22Rv1 (cell line): ENCODE data around the gene SPDYC.

Experiments
- H3K27ac ChIP-seq: fragments of 450-650 bp; 2 replicates; pipeline ENCODE4 v1.5.1; 2017
- ZFX ChIP-seq: fragments of 450-650 bp; IDR thresholded peaks from 2 replicates; pipeline ENCODE4 v1.6.1; 2017; ENCODE audit warnings: antibody characterized with exemption, borderline replicate concordance
- TF ChIP-seq, protein P1 (sequence below): fragments of 450-650 bp; IDR thresholded peaks from 2 replicates; pipeline ENCODE4 v1.5.1; 2017; ENCODE audit warnings: mild to moderate bottlenecking

The SPDYC gene

DNA sequence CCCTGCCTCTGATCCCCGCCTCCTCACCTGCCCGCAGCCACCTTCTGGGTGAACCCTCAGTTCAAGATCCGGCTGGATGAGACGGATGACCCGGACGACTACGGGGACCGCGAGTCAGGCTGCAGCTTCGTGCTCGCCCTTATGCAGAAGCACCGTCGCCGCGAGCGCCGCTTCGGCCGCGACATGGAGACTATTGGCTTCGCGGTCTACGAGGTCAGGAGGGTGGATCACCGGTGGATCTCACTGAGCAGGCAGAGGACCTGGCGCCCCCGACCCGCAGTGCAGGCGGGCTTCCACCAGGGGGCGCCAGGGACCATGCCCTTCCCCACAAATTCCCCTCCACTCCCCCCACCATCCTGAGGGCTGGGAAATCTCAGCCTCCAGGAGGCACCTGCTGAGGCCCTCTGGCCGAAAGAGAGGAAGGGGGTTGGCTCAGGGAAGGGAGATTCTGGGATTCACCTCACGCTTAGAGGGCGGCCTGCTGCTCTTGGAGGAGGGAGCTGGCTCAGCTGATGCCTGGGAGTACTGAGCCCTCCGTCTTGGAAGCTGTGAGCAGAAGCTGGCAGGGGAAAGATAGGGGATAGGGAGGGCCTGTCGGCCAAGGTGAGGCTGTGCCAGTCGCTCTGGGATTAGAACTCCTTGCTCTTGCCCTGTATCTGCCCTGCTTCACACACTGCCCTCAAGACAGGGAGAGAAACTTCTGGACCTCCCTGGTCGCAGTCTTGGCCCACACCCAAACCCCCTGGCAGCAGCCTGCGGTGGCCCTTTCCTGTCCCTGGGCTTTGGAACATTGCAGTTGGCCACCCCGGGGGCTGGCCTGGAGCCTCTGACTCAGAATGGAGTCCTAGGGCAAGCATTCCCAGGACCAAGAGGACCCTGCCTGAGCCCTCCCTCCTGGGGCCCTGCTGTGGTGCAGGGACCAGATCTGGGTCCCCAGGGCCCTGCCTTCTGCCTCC is 34.9 kb downstream of the SPDYC start:
- TF ChIP-seq ZFX: no peak
- TF ChIP-seq, protein P1, sequence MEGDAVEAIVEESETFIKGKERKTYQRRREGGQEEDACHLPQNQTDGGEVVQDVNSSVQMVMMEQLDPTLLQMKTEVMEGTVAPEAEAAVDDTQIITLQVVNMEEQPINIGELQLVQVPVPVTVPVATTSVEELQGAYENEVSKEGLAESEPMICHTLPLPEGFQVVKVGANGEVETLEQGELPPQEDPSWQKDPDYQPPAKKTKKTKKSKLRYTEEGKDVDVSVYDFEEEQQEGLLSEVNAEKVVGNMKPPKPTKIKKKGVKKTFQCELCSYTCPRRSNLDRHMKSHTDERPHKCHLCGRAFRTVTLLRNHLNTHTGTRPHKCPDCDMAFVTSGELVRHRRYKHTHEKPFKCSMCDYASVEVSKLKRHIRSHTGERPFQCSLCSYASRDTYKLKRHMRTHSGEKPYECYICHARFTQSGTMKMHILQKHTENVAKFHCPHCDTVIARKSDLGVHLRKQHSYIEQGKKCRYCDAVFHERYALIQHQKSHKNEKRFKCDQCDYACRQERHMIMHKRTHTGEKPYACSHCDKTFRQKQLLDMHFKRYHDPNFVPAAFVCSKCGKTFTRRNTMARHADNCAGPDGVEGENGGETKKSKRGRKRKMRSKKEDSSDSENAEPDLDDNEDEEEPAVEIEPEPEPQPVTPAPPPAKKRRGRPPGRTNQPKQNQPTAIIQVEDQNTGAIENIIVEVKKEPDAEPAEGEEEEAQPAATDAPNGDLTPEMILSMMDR: peak; percentile 97
- no peak overlapping the region for H3K27ac ChIP-seq

DNA sequence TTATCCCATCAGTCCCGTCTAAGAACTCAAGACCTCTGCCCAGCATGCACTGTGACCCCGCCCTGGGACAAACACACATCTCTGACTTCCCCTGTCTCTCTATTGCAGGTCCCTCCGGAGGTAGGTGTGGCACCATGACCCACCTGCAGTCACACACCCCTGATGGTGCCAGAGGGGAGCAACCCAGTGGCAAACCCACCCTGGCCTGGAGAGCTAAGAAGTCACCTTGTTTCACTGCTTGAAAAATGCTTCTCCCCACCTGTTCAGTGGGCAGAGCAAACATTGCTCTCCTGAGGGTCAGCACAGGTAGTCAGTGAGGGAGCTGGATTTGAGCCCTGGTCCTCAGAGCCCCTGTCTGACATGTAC is 35.6 kb downstream of the SPDYC start:
- H3K27ac ChIP-seq: no peak overlapping the region
- no peak for TF ChIP-seq ZFX
- TF ChIP-seq, protein P1: no peak

DNA sequence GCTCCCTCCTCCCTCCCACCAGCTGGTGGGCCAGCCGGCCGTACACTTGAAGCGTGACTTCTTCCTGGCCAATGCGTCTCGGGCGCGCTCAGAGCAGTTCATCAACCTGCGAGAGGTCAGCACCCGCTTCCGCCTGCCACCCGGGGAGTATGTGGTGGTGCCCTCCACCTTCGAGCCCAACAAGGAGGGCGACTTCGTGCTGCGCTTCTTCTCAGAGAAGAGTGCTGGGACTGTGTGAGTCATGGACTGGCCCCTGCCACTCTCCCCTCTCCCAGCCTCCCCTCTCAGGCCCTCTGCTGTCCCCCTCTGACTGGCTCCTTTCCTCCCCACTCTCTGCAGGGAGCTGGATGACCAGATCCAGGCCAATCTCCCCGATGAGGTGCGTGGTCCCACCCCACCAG is 36.4 kb downstream of the SPDYC start:
- H3K27ac ChIP-seq: no peak overlapping the region
- TF ChIP-seq ZFX: no peak
- TF ChIP-seq, protein P1: no peak

DNA sequence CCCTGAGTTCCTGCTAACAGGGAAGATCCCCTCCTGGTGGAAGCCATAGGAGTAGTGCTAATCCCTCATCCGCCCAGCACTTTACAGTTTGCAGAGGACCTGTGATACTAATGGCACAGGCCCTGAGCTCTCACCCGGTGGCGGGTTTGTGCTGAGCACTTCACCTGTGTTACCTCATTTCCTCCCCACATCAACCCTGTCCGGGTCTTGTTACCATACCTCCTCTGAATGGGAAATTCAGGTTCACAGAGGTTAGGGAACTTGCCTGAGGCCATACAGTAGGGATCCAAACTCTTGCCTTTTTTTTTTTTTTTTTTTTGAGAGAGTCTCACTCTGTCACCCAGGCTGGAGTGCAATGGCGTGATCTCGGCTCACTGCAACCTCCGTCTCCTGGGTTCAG is 36.9 kb downstream of the SPDYC start:
- no peak for TF ChIP-seq ZFX
- TF ChIP-seq, protein P1: no peak
- H3K27ac ChIP-seq: no peak overlapping the region

DNA sequence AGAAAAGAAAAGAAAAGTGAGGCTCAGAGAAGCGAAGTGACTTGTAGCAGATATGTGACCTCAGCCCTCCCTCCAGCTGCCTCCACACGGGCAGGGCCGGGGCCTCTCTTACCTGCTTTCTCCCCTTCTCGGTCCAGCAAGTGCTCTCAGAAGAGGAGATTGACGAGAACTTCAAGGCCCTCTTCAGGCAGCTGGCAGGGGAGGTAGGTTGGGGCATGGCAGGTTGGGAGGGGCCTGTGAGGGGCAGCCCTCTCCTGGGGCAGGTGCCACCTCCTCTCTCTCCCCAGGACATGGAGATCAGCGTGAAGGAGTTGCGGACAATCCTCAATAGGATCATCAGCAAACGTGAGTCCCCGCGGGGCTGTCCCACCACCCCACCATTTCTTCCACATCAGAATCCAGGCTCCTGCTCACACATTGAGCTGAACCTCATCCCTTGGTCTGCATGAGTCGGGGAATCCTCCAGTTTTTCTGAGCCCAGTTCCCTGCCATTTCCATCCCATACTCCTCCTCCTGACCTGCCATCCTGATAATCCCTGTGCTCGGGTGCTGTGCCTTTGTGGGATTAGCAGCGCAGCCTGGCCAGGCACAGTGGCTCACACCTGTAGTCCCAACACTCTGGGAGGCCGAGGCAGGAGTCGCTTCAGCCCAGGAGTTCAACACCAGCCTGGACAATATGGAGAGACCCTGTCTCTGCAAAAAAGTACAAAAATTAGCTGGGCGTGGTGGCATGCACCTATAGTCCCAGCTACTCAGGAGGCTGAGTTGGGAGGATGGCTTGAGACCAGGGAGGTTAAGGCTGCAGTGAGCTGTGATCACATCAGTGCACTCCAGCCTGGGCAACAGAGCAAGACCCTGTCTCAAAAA is 38.1 kb downstream of the SPDYC start:
- H3K27ac ChIP-seq: no peak overlapping the region
- TF ChIP-seq ZFX: no peak
- TF ChIP-seq, protein P1: no peak

DNA sequence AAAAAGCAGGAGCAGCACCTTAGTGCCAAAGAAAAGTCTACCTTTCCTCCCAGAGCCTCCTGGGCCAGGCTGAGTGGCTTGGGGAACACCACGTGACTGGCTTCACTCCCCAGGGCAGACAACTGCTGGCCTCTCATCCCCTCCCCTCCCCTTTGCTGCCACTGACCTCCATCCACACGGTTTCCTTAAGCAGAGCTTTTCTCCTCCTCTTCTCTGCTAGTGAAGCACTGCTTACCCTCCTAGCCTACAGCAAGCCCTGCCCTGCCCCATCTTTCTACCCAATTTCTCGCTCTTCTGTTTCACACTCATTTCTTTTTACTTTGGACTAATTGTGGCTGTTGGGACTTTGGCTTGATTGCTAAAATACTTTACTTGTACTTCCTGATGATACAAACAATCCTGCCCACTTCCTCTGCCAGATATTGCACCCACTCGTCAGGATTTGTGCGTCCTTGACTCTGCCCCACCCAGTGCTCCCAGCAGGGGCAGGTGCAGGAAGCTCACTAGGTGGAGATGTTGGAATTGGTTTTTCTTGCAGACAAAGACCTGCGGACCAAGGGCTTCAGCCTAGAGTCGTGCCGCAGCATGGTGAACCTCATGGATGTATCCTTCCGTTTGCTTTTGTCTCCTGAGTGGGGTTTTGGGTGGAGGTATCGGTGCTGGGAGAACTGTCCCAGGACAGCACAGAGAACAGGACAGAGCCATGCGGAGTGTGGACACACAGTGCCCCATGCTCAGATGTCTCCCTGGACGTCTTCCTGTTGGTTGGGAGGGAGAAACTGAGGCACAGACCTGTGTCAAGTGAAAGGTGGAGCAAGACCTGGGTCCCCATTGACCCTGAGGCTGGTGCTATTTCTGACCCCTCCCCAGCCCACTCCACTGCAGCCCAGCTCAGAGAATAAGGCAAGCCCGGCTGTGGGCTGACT is 39.0 kb downstream of the SPDYC start:
- H3K27ac ChIP-seq: no peak overlapping the region
- TF ChIP-seq, protein P1: no peak
- no peak for TF ChIP-seq ZFX
